ENCODE measurements around the gene SLC19A2. TPM values are rescaled to one million over a fixed set of nuclear protein-coding genes. Genes with fewer than 3 reads are reported as not detected.

SLC19A2 gene
- total RNA-seq, 3 donors from 2014 or later: 34.7 to 71.8 (median 64.2) TPM

- Histone ChIP-seq H3K9me3 (no peaks in the 10 kb centered on the region), H3K36me3 (no peaks in the 10 kb centered on the region), H3K27me3 (no peaks in the 10 kb centered on the region), H3K4me1 (peaks cover 0 to 7% of the 10 kb centered on the region in 2 donors), H3K27ac (no peak overlapping the region), H3K4me3 (no peak overlapping the region)
- intact Hi-C loops (cut with DNase I; ENCODE audit: low total_unique reads): no loop called here
- DNase-seq (ENCODE audit: low spot score in 2 of 2): no peak
- TF ChIP-seq POLR2AphosphoS5 (IDR thresholded peaks at IDR 0.05) (no peak), POLR2A (IDR thresholded peaks at IDR 0.05) (no peak)
- TF ChIP-seq, protein P1, sequence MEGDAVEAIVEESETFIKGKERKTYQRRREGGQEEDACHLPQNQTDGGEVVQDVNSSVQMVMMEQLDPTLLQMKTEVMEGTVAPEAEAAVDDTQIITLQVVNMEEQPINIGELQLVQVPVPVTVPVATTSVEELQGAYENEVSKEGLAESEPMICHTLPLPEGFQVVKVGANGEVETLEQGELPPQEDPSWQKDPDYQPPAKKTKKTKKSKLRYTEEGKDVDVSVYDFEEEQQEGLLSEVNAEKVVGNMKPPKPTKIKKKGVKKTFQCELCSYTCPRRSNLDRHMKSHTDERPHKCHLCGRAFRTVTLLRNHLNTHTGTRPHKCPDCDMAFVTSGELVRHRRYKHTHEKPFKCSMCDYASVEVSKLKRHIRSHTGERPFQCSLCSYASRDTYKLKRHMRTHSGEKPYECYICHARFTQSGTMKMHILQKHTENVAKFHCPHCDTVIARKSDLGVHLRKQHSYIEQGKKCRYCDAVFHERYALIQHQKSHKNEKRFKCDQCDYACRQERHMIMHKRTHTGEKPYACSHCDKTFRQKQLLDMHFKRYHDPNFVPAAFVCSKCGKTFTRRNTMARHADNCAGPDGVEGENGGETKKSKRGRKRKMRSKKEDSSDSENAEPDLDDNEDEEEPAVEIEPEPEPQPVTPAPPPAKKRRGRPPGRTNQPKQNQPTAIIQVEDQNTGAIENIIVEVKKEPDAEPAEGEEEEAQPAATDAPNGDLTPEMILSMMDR (IDR thresholded peaks at IDR 0.05): no peak
Measured at GRCh38 chr1:169525391-169525790, 39.6 kb upstream of the SLC19A2 start.

GRCh38 chr1:169523904-169524303 lies 38.2 kb upstream of the SLC19A2 start:
- intact Hi-C loops (cut with DNase I; ENCODE audit: low total_unique reads): no loop called here

GRCh38 chr1:169521226-169521625 lies 35.5 kb upstream of the SLC19A2 start:
- Histone ChIP-seq H3K9me3 (no peaks in the 10 kb centered on the region), H3K36me3 (no peaks in the 10 kb centered on the region), H3K4me1 (no peaks in the 10 kb centered on the region), H3K4me3 (no peak overlapping the region), H3K27ac (no peak overlapping the region), H3K27me3 (no peaks in the 10 kb centered on the region)
- TF ChIP-seq POLR2A (IDR thresholded peaks at IDR 0.05) (no peak), POLR2AphosphoS5 (IDR thresholded peaks at IDR 0.05) (no peak)
- TF ChIP-seq, protein P1 (IDR thresholded peaks at IDR 0.05): no peak
- no peak for DNase-seq (ENCODE audit: low spot score in 2 of 2)
- intact Hi-C loops (cut with DNase I; ENCODE audit: low total_unique reads): no loop called here

More at GRCh38 chr1:169523904-169524303, 38.2 kb upstream of the SLC19A2 start:
- Histone ChIP-seq H3K27ac (no peak overlapping the region), H3K27me3 (no peaks in the 10 kb centered on the region), H3K9me3 (no peaks in the 10 kb centered on the region), H3K36me3 (no peaks in the 10 kb centered on the region), H3K4me3 (no peak overlapping the region), H3K4me1 (no peaks in the 10 kb centered on the region)
- TF ChIP-seq POLR2A (IDR thresholded peaks at IDR 0.05) (no peak), POLR2AphosphoS5 (IDR thresholded peaks at IDR 0.05) (no peak)
- TF ChIP-seq, protein P1 (IDR thresholded peaks at IDR 0.05): no peak
- no peak for DNase-seq (ENCODE audit: low spot score in 2 of 2)

GRCh38 chr1:169517558-169518186 lies 31.9 kb upstream of the SLC19A2 start:
- Histone ChIP-seq H3K27ac (no peak overlapping the region), H3K27me3 (no peaks in the 10 kb centered on the region), H3K4me1 (no peaks in the 10 kb centered on the region), H3K9me3 (no peaks in the 10 kb centered on the region), H3K36me3 (no peaks in the 10 kb centered on the region), H3K4me3 (no peak overlapping the region)
- DNase-seq (ENCODE audit: low spot score in 2 of 2): no peak
- TF ChIP-seq, protein P1 (IDR thresholded peaks at IDR 0.05): no peak
- no peak for TF ChIP-seq POLR2AphosphoS5 (IDR thresholded peaks at IDR 0.05)
- TF ChIP-seq POLR2A (IDR thresholded peaks at IDR 0.05): no peak
- intact Hi-C loops (cut with DNase I; ENCODE audit: low total_unique reads): no loop called here

GRCh38 chr1:169515641-169516040 lies 29.9 kb upstream of the SLC19A2 start:
- H3K27ac ChIP-seq: no peak overlapping the region
- H3K4me3 ChIP-seq: no peak overlapping the region
- H3K27me3 ChIP-seq: no peaks in the 10 kb centered on the region
- H3K9me3 ChIP-seq: no peaks in the 10 kb centered on the region
- H3K4me1 ChIP-seq: no peaks in the 10 kb centered on the region
- intact Hi-C loops (cut with DNase I; ENCODE audit: low total_unique reads): no loop called here
- no peaks in the 10 kb centered on the region for H3K36me3 ChIP-seq
- TF ChIP-seq POLR2A (IDR thresholded peaks at IDR 0.05) (no peak), POLR2AphosphoS5 (IDR thresholded peaks at IDR 0.05) (no peak)
- TF ChIP-seq, protein P1 (IDR thresholded peaks at IDR 0.05): no peak
- DNase-seq (ENCODE audit: low spot score in 2 of 2): no peak
